ENCODE measurements around the gene NGFR. TPM values are rescaled to one million over a fixed set of nuclear protein-coding genes. Genes with fewer than 3 reads are reported as not detected.

NGFR gene
- total RNA-seq, 1 experiment from 2014 or later = not detected

DNA sequence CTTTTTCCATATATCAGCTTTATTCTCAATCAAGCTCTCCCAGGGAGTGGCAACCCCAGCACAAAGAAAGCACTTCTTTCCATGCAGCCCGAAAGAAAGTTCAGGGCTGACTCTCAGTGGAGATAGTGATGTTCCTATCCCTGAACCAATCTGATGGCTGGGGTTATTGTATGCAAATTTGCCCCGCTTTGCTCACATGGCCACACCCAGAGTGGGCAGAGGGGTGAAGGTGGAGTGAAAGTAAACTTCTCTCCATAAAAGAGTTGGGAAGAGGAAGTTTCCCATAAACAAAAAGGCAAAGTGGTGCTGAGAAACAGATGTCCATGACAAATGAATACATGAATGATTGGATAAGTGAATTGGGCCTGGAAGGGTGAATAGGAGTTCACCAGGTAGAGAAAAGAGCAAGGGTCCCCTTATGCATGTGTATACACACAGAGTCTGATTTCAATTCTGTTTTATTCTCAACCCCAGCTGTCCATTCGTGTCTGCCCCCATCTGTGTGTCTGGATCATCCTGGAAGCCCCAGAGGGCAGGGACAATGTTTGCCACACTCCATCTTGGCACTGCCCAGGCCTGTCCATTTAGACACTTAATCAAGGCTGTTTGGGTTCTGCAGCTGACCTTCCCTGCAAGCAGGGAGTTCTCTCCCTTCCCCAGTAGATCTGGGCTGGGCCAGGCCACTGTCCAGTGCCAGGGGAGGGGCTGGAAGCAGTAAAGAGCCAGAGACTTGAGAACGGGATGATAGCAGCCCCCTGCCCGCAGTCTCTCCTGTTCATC lies 14.1 kb upstream of the NGFR start:
- ChIA-PET CTCF (no interaction called here), POLR2A (ENCODE audit: unreplicated experiment) (no interaction called here)
- Histone ChIP-seq H3F3A (ENCODE audit: low read length, unreplicated experiment) (no peaks in the 10 kb centered on the region), H4K20me1 (ENCODE audit: low read length) (no peaks in the 10 kb centered on the region), H3K9me2 (replicated peaks; ENCODE audit: low read length) (no peaks in the 10 kb centered on the region), H3K36me3 (ENCODE audit: low read depth, low read length) (no peaks in the 10 kb centered on the region), H3K4me1 (ENCODE audit: insufficient read depth, low read length) (no peaks in the 10 kb centered on the region), H3K4me2 (ENCODE audit: low read length) (no peak overlapping the region), H3K9me3 (ENCODE audit: low read length) (no peaks in the 10 kb centered on the region), H3K27me3 (ENCODE audit: low read length) (peaks cover 81% of the 10 kb centered on the region), H3K27ac (ENCODE audit: low read length) (no peak overlapping the region), H3K9ac (ENCODE audit: low read length) (no peak overlapping the region), H3K4me3 (ENCODE audit: low read length) (no peak overlapping the region), H3K79me2 (ENCODE audit: low read length) (no peaks in the 10 kb centered on the region), H2AFZ (ENCODE audit: low read length) (no peak overlapping the region)
- TF ChIP-seq EZH2phosphoT487 (IDR thresholded peaks at IDR 0.05; ENCODE audit: borderline replicate concordance, low read length) = no peak
- no peak for TF ChIP-seq EZH2 (IDR thresholded peaks at IDR 0.05; ENCODE audit: low read length, unreplicated experiment)
- TF ChIP-seq, protein P1, sequence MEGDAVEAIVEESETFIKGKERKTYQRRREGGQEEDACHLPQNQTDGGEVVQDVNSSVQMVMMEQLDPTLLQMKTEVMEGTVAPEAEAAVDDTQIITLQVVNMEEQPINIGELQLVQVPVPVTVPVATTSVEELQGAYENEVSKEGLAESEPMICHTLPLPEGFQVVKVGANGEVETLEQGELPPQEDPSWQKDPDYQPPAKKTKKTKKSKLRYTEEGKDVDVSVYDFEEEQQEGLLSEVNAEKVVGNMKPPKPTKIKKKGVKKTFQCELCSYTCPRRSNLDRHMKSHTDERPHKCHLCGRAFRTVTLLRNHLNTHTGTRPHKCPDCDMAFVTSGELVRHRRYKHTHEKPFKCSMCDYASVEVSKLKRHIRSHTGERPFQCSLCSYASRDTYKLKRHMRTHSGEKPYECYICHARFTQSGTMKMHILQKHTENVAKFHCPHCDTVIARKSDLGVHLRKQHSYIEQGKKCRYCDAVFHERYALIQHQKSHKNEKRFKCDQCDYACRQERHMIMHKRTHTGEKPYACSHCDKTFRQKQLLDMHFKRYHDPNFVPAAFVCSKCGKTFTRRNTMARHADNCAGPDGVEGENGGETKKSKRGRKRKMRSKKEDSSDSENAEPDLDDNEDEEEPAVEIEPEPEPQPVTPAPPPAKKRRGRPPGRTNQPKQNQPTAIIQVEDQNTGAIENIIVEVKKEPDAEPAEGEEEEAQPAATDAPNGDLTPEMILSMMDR (conservative IDR thresholded peaks at IDR 0.05; ENCODE audit: low read depth, low read length) = no peak
- no TSS peak for BruUV-seq (replicated peaks)
- DNase-seq = no peak
- intact Hi-C loops (cut with micrococcal nuclease) = no loop called here
- ATAC-seq = no peak

- ChIA-PET CTCF (no interaction called here), POLR2A (ENCODE audit: unreplicated experiment) (no interaction called here)
- no TSS peak for BruUV-seq (replicated peaks)
- Histone ChIP-seq H3K36me3 (ENCODE audit: low read depth, low read length) (no peaks in the 10 kb centered on the region), H3K9me2 (replicated peaks; ENCODE audit: low read length) (no peaks in the 10 kb centered on the region), H3K4me1 (ENCODE audit: insufficient read depth, low read length) (no peaks in the 10 kb centered on the region), H3K9ac (ENCODE audit: low read length) (no peak overlapping the region), H3K27ac (ENCODE audit: low read length) (no peak overlapping the region), H3K9me3 (ENCODE audit: low read length) (no peaks in the 10 kb centered on the region), H3K4me2 (ENCODE audit: low read length) (no peak overlapping the region), H4K20me1 (ENCODE audit: low read length) (no peaks in the 10 kb centered on the region), H3K27me3 (ENCODE audit: low read length) (peaks cover 83% of the 10 kb centered on the region), H3F3A (ENCODE audit: low read length, unreplicated experiment) (no peaks in the 10 kb centered on the region), H2AFZ (ENCODE audit: low read length) (no peak overlapping the region), H3K4me3 (ENCODE audit: low read length) (no peak overlapping the region), H3K79me2 (ENCODE audit: low read length) (no peaks in the 10 kb centered on the region)
- DNase-seq (peak; percentile 18), ATAC-seq (no peak; the same call in 1 of the 2 replicates)
- TF ChIP-seq EZH2phosphoT487 (IDR thresholded peaks at IDR 0.05; ENCODE audit: borderline replicate concordance, low read length) = no peak
- TF ChIP-seq, protein P1 (conservative IDR thresholded peaks at IDR 0.05; ENCODE audit: low read depth, low read length) = no peak
- no peak for TF ChIP-seq EZH2 (IDR thresholded peaks at IDR 0.05; ENCODE audit: low read length, unreplicated experiment)
- intact Hi-C loops (cut with micrococcal nuclease) = no loop called here
These were observed 12.8 kb upstream of the NGFR start for GRCh38 chr17:49482144-49482817.
